ENCODE results near the gene PTS.

The PTS gene

DNA sequence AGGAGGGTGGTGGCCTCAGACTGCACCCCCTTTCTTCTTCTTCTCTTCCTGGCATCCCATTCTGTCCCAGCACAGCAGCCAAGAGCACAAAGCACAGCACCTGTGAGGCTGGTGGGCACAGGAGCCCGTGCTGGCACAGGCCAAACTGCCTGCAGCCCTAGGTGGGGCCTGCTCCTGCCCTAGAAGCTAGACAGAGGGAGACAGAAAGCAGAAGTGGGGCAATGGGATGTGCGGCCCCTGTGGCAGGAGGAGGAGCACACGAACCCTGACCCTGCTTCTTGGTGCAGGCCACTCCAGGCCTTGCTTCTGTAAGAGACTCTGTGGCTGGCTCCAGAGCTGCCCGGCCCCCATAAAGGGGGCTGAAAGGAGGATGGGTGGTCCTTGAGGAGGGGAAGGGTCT, 3.9 kb upstream of the PTS start:
- DNase-seq: no peak

DNA sequence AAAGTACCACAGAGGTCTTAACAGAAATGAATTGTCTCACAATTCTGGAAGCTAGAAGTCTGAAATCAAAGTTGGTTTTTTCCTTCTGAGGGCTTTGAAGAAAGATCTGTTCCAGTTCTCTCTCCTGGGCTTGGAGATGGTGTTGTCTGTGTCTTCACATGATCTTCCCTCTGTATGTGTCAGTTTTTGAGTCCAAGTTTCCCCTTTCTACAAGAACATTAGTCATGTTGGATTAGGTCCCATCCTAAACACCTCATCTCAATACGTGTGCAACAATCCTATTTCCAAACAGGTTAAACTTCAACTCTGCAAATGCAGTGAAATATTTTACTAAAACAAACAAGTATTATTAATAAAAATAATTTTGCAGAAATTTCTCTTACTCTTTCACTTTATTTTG, 3.1 kb upstream of the PTS start:
- no peak for DNase-seq

DNA sequence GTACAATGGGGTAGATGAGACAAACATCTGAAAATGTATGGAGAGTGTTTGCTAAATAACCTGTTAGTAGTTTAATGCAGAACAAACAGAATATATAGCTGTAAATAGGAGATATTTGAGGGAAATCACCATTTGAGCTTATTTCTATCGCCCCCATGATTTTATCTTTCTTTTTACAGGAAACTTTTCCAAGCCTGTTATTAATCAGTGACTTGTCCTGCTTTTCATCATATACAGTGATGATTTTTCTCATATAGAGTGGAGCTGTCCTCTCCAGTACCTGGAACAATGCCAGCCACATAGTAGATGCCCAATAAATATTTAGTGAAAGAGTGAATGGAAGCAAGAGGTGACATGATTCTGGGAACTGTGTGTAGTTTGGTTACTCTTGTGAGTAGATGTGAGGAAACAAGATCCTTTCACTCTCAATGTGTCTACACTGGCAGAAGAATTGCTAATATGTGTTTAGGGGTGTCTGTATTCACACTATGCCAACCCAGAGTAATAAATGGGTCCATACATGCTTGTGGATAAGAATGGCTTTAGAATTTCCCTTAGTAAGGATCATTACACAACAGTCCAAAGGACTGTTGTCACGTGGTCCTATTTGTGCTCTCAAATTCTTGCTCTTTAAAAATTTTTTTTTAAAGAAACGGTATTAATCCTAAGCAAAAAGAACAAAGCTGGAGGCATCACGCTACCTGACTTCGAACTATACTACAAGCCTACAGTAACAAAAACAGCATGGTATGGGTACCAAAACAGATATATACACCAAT, 2.3 kb upstream of the PTS start:
- DNase-seq: no peak

DNA sequence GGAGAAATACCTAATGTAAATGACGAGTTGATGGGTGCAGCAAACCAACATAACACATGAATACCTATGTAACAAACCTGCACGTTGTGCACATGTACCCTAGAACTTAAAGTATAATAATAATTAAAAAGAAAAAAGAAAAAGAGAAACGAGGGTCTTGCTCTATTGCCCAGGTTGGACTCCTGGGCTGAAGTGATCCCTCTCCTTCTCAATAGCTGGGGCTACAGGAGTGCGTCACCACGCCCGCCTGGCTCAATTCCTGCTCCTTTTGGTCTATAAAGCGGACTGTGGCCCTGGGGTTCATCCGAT, 521 bp upstream of the PTS start:
- no peak for DNase-seq

DNA sequence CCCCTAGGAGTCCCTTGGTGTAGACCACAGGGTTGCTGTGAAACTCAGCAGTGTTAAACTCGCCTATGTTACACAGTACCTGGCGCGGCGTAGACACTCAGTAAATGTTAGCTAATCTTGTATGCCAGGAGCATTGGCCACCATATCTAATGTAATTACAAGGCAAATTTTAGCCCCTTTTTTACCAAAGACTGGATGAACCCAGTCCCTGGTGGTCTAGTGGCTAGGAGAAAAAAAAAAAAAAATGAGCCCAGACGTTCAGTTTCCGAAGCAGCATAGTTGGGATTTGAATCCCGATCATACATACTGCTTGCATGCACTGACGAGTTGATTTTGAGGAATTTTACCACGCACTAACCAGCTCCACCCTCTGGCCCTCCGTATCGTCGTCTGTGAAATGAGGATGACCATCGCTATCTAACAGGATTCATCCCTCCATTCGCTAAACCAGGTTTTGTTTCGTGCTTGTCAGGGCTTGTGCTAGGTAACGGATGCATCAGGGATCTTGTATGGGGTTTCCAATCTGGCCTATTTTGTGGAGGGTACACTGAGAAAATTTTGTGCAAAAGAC, 688 bp downstream of the PTS start:
- DNase-seq: no peak

DNA sequence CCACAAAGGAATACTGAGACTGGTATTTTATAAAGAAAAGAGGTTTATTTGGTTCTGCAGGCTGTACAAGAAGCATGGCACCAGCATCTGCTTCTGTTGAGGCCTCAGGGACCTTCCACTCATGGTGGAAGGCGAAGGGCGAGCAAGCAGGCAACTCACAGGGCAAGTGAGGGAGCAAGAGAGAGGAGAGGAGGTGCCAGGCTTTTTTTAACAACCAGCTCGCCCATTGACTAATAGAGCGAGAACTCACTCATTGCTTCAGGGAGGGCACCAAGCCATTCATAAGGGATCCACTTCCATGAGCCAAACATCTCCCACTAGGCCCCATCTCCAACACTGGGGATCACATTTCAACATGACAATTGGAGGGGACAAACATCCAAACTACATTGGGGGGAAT, 1.2 kb downstream of the PTS start:
- DNase-seq: no peak

DNA sequence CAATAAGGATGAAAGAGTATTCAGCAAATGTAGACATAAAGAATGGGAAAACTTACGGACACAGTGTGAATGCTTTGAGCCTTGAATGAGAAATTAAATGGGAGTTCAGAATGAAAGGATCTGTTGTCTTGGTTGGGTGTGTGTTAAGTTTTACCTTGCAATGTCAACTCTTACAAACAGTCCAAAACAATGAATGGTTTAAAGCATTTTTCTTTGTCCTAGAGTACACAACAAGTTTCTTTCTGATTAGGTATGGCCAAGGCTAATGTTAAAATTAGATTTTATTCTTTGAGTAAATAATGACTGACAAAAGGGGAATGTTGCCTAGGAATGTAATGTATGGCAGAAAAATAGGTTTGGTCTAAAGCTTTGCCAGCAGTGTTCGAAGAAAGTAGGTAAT, 2.5 kb downstream of the PTS start:
- DNase-seq: no peak

DNA sequence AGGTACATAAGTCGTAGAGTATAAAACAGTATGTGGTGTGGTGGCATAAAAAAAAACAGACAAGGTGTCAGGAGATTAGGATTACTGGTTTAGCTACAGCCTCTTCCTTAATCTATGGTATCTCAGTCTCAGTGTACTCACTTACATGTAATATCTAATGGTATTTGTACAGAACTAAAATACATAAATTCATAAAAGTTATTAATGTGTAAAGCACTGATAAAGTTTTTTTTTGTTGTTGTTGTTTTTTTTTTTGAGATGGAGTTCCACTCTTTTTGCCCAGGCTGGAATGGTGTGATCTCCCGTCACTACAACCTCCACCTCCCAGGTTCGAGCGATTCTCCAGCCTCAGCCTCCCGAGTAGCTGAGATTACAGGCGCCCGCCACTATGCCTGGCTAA, 2.9 kb downstream of the PTS start:
- DNase-seq: no peak

DNA sequence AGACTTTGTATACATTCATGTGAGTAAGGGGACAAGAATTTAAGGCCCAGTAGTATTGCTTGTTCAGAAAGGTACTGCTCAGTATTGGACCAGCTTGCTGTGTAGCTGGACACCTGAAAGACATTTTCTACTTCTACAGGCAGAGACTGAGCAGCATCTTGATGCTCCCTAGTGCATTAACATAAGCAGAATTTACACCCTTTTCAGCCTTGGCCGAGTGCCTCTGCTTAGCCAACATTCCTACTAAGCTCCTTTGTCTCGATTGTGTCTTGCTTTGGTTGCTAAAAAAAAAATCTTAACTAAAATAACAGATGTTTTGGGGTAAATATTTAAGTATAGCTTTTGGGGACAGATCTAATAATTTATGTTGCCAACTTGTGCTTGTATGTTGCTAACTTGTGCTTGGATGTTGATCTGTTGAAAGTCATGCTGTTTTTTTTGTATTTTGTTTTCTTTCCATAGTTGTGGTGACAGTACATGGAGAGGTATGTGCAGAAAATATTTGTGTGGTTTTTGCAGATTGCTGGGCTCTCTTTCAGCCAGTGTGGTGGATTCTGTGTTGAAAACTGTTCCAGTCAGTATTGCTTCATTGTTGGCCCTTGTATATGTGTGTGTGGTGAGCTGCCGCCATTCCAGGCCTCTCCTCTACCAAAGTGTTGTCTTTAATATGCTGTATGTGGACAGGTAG, 3.7 kb downstream of the PTS start:
- DNase-seq: no peak

DNA sequence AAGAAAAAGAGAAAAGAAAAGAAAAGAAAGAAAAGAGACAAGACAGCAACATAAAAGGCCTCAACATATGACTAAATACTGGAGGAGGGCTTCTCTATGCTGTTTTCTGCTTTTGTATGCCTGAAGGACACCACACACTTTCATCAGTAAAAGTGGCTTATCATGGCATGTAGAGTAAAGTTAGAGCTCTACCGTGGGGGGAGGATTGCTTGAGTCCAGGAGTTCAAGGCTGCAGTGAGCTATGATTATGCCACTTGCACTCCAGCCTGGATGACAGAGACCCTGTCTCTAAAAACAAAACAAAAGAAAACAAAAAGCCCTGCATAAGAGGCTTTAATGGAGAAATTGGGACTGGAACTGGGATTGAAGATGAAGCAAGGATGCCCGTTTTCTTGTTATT, 5.7 kb downstream of the PTS start:
- no peak for DNase-seq

DNA sequence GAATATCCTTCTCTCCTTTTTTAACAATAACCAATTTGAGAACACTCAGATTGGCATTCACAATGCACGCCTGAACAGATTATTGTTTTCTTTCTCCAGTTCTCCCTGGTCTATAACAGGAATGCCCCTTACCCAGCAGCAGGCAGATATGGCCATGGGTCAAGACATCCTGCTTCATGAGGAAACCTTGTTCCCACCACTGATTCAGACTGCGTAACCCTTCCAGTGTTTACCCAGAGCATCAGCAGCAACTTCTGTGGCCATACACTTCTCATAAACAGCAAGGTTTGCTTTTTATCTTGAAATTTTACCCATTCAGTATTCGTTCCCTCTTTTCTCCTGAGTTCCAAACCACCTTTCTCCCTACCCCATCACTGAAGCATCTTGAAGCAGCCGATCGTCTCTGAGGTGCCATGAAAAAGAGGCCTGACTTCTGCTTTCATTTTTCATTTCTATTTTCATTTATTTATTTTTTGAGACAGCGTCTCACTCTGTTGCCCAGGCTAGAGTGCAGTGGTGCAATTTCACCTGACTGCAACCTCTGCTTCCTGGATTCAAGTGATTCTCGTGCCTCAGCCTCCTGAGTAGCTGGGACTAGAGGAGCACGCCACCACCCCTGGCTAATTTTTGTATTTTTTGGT, 9.6 kb downstream of the PTS start:
- DNase-seq: no peak

DNA sequence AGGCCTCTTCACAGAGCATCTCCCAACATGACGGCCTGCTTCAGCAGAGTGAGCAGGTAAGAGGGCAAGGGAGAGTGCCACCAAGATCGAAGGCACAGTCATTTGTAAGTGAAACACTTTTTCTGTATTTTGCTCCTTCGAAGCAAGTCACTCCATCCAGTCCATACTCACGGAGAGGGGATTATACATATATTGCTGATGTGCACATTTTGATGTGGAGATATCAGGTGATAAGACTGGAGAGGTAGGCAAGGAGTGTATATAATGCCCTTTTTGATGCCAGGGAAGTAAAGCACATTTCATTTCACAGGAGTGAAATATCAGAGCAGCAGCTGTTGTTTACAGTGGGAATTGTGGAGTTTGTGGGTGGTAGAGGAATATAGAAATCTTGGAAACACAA, 11.2 kb downstream of the PTS start:
- DNase-seq: no peak

DNA sequence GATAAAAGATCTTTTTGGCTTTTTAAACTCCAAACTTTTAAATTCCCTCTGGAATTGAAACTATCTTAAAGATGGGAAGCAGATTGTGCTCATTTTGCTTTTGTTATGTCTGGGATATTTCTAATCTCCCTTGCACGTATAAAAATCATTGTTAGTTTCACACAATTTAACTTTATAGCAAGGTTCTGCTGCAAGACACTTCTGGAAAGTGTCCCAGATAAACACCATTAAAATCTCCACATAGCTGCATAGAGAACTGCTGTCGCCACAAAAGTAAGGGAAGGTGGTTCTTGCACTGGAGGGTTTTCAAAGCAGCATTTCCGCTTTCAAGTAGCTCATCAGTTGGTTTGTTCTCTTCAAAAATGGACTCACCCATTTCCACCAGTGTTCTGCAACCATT, 11.8 kb downstream of the PTS start:
- no peak for DNase-seq

DNA sequence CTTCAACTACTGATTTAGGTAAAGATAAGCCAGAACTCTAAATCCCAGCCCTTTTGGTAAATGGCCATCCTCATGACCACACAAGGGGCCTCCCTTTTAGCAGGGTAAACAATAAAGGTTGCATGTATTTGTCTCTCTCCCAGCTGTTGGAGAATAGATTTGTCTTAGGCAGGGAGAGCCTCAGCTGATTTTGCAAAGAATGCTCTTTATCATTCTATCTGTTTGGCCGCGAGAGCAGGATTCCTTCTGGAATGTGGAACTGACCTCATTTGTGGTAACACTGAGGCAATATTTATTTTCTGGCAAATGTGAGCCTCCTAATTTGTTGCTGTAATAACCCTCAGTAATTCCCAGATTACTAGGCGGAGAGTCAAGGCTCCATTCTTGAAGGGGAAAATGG, 15.3 kb downstream of the PTS start:
- no peak for DNase-seq

DNA sequence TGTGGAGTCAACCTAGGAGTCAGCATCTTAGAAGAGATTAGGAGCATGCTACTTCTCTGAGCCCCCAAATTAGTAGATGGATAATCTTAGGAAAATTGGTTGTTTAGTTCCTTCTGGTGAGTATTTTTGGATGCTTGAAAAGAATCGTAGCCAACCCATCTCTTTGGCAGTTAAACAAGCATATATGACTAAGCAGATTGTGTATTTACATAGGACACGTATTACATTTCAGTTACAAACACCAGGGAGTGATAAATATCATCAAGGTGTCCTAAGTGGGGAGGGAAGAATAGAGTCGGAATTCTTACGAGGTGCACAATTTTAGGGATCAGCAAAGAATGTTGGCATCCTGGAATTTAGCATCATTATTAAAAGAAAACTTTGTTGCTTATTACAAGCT, 21.0 kb downstream of the PTS start:
- DNase-seq: no peak

DNA sequence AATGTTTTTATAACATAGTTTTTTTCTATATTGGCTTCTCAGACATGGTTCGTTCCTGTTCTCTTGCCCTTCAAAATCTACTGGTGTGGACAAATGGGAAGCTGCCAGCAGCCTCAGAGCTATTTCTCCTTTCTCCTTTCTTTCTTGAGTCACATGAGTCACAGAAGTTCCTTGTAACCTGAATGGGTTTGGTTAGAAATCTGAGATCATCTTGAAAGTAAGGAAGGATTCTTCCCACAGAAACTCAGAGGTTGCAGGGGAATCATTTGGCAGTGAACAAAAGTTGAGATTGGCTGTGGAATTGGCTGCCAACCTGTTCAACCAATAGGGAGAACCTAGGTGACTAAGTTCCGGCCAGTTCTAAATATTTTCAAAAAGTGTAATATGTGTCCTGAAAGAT, 22.0 kb downstream of the PTS start:
- DNase-seq: no peak

DNA sequence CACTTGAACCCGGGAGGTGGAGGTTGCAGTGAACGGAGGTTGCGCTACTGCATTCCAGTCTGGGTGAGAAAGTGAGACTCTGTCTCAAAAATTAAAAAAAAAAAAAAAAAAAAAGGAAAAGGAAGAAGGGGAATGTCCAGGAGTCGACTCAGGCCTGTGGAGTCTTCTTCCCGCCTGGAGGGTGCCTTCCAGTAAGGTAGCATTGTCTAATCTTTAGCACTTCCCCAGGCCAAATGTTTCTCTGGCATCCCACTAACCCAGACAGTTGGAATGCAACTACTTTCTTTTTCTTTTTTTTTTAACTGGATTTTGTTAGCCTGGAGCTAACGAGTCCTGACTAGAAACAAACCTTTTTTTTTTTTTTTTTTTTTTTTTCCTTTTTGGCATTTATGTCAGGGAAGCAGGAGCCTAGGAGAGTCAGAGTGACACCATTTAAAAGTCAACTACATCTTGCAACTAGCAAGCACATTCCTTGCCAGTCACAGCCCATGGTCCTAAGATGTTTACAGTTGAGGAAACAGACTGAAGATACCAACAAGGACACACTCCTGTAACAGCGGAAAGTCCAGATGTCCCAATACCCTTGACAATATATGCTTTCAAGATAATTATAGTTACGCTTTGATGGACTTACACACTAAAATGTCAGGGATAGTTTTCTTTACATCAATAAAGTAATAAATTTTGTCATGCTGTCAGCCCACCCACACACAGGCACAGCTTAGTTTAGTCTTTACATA, 23.8 kb downstream of the PTS start:
- no peak for DNase-seq

DNA sequence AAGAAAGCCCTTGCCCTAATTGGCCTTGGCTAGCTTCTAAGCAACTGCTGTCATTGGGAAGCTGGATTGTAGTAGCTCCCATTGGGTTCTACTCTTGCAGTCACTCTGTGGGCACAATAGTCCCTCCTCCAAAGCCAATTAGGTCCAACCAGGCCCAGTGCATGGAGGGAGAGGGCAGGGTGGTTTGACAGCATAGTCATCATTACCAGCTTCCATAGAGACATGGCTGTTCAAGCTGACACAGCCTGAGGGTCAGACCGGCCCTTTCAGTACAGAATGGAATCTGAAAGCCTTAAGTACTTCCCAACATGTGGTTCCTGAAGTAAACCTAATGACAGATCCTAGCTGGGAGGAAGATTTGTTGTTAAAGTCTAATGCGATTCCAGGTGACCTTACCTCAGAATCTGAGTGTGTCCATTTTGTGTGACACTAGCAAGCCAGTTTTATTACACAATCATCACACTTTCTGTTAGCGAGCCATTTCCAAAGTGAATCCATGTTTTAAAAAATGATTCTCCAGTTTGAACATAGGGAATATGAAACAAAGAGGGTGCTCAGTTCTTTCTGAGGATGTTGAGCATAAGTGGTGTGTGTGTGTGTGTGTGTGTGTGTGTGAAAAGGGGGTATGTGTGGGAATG, 27.5 kb downstream of the PTS start:
- DNase-seq: no peak

DNA sequence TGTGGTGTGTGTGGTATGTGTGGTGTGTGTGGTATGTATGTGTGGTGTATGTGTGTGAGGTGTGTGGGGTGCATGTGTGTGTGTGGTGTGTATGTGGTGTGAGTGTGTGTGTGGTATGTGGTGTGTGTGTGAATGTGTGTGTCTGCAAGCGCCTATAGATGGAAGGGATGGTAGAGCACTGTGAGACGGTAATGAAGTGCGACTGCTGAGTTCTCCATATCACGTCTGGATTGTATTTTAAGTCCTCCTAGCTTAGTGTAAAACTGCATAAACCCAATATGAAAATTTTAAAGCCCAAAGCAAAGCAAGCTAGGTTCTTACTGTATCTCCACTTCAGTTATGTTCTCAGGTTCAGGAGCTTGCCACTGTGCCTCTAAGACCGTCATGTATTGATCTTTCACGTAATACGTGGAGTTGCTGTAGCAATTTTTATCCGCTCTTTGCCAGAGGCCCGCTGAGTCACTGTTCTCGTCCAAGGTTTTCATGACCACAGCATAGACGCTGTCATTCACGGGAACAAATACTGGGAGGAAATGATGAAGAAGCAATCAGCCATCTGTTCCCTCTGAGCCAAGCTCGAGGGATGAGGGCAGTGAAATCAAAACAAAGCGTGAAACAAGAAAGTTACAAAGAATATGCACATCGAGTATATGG, 29.0 kb downstream of the PTS start:
- DNase-seq: no peak

DNA sequence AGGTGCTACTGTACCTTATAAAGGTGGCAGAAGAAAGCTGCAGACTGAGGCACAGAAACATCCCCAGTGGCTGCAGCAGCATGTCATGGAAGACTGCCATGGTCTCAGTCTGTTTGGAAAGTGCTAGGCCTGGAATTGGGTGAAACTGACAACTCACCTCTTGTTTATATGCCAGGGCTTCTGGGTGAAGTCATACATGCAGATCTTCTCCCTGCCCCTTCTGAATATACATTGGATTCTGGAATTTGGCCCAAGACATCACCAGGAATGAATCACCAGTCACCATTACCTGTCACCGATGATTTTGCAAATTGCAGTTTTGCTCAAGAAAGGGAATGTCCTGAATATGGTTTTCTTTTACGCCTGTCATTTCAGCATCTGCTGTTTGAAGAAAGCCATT, 34.3 kb downstream of the PTS start, which contains the start of gene PLET1:
TSS of gene PLET1 (minus strand) at position 371 of the 400 bp plus-strand sequence. CDS start at position 100, 271 bp downstream.
- DNase-seq: no peak

DNA sequence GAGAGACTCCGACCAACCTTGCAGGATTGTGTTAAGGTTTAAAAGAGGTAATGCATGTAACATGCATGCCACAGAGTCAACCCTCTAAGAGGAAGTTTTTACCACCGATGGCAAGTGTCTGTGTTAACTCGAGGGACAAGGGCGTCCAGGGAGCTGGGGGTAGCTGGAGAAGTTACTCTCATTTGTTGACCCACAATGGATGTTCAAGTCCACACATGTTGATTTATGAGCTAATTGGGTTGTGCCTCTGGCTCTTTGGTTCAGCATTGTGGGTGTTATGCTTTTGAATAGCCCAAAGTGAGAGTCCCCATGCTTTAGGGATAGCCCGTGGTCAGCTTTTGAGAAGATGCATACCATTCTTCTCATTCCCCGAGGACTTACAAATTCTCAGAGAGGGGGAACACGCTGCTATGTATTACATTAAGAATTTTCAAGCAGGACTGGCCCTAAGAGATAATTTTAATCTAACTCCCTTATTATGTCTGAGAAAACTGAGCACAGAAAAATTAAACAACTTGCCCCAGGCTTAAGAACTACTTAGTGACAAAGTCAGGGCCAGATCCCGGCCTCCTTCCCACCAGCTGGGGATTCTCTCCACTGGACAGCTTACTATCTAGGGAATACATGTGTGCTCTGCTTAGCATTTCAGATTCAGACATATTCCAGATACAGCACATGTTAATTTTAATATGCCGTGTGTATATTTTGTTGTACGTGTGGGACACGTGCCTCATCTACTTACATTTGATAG, 39.6 kb downstream of the PTS start:
- DNase-seq: no peak

DNA sequence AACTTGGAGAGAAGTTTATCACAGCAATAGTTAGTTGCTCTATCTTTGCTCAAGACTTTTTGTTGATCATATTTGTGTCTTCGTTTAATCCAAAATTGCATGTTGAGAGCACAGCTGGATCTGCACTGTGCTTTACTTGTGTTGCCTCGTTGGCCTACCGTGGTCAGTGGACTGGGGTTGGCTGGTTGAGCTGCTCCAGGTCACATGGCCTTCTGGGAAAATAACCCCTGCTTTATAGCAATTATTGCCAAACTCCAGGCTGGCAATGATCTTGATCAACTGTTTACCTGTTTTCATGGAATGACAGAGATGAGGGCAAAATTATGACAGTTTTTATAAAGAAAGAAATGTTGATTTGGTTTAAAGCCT, 40.2 kb downstream of the PTS start:
- no peak for DNase-seq
